Measurements from ENCODE around the gene SOX11.

DNA sequence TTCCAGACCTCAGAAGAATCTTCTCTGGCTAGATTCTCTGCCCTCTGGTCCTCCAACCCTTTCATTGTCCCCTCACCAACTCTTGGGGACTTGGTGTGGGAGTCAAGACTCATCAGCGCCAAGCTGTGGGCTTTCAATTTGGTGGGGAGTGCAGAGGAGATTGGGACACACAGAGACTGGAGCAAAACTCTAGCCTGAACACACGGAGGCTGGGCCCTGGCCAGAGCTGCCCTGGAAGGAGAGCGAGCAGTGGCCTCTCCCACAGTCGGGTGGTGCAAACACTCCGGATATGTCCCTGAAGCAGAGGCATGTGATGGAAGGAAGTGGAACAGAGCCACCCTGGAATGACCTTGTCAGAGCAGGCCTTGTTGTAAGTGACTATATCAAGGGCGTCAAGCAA lies 8.7 kb upstream of the SOX11 start:
- TF ChIP-seq, protein P1, sequence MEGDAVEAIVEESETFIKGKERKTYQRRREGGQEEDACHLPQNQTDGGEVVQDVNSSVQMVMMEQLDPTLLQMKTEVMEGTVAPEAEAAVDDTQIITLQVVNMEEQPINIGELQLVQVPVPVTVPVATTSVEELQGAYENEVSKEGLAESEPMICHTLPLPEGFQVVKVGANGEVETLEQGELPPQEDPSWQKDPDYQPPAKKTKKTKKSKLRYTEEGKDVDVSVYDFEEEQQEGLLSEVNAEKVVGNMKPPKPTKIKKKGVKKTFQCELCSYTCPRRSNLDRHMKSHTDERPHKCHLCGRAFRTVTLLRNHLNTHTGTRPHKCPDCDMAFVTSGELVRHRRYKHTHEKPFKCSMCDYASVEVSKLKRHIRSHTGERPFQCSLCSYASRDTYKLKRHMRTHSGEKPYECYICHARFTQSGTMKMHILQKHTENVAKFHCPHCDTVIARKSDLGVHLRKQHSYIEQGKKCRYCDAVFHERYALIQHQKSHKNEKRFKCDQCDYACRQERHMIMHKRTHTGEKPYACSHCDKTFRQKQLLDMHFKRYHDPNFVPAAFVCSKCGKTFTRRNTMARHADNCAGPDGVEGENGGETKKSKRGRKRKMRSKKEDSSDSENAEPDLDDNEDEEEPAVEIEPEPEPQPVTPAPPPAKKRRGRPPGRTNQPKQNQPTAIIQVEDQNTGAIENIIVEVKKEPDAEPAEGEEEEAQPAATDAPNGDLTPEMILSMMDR (conservative IDR thresholded peaks at IDR 0.05; ENCODE audit: low read depth, low read length): no peak
- TF ChIP-seq EZH2phosphoT487 (IDR thresholded peaks at IDR 0.05; ENCODE audit: borderline replicate concordance, low read length): no peak
- no peak for TF ChIP-seq EZH2 (IDR thresholded peaks at IDR 0.05; ENCODE audit: low read length, unreplicated experiment)
